ENCODE measurements around the gene DIP2B.
A peak's percentile ranks its signal among the peaks of the same experiment; 100 is the strongest.

DIP2B gene

DNA sequence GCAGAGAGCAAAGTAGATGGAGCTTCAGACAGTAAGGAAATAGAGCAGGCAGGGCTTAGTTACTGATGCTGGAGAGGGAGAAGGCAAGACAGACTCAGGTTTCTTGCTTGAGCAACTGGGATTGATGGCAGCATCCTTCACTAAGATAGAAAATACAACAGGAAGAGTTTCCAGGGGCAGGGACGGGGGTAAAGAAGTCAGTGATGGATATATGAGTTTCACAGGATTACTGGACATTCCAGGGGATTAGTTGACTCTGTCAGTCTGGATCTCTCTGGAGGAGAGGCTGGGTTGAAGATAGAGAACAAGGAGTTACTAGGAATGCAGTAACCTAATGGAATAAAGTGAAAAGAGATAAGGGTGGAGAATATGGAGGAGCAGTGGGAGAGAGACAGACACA lies 184.7 kb downstream of the DIP2B start:
- DNase-seq = no peak

DNA sequence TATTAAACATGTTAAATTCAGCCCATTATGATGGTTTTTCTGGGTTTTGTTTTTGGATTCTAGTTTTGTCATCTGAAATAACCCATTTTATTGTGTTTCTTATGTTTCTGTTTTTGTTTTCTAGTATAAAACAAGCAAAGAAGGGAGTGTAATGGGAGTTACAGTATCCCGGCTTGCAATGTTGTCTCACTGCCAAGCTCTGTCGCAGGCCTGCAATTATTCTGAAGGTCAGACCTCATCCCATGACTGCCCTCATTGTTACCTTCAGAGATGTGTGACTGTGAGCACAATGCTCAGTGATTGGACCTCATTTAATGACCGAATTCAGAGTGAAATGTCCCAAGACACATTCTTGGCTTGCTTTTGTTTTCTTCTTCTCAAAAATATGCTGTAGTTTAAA lies 186.1 kb downstream of the DIP2B start:
- DNase-seq = no peak

DNA sequence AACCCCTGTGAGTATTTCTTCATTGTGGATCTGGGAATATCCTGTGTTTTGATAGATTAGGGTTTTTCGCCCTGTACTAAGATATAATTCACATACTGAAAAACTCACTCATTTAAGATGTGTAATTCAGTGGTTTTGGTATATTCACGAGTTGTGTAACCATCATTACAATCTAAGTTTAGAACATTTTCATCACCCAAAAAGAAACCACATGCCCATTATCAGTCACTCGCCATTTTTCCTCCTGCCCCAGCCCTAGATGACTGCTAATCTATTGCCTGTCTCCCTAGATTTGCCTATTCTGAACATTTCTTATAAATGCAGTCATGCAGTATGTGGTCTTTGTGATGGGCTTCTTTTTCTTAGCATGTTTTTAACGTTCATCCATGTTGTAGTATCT lies 191.2 kb downstream of the DIP2B start:
- no peak for DNase-seq

DNA sequence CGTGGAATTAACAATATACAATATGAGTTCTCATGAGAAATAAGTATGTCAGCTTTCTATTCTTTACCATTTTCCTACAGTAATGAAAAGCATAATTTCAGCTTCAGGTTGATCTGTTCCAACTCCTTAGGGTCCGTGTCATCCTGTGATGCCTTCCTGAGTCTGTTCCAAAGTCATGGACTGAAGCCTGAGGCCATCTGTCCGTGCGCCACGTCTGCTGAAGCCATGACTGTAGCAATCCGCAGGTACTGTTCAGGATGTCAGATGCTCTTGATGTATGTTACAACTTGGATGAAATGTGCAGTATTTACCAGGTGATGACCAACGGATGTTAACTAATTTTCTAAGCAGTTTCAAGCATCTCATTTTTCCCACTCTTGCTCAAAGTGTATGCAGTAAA lies 192.1 kb downstream of the DIP2B start:
- DNase-seq = no peak

DNA sequence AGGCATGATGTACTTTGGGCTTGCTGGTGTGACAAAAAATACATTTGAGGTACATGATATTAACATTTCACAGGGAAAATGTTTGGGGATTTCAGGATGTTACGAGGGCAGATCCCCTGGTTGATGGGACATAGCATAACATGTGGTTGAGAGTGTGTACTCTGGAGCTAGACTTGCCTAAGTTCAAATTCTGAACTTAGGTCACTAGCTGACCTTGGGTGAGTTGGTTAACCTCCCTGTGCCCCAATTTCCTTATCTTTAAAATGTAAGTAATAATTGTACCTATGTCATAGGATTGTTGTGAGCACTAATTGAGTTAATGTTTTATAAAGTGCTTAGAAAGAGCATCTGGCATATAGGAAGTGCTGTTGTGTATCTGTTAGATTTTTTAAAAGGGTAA lies 194.4 kb downstream of the DIP2B start:
- no peak for DNase-seq

DNA sequence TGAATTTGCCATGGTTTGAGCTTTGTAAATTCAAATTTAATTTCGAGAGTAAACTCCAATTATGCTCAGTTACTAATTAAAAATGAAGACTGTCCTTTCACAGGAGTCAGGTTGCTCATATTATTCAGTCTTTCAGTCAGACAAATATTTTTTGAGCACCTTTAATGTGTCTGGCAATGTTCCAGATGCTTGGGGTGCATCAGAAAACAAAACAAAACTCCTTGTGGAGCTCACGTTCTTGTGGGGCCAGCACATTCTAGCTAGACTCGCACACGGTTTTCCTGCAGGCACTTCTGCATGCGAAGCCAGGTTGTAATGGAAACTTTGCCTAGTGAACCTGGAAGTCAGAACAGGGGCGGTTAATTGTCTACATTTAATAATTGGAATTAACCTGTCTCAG lies 195.2 kb downstream of the DIP2B start:
- no peak for DNase-seq

DNA sequence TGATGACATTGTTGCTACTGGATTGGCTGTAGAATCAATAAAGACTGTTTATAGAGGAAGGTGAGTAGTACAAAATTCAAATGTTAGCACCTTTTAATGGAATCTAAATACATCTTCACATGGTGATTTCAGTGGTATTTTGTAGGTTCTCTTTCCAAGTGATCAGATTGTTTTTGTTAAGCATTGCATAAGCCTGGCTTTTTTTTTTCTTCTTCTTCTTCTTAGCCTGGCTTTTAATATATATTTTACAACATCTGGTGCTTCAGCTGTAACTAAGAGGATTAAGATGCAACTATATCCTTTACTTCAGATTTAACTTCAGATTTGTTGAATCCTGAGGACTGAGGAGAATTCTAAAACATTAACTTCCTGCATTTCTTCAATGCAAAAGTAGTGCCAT lies 201.8 kb downstream of the DIP2B start:
- DNase-seq = no peak

DNA sequence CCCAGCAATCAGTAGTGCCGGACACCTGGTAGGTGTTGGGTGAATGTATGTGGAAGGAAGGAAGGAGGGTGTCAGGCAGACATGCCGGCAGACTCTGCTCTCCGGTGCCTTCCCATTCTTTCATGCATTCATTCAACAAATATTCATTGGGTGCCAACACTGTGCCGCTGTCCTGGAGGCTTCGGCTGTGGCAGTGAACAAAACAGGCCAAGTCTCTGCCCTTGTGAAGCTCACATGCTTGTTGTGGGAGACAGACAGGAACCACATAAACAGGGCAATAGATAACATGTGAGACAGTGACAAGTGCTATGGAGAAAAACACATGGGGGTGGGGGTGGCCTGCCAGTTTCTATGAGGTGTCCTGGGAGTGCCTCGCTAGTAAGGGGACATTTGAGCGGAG lies 202.6 kb downstream of the DIP2B start:
- no peak for DNase-seq

DNA sequence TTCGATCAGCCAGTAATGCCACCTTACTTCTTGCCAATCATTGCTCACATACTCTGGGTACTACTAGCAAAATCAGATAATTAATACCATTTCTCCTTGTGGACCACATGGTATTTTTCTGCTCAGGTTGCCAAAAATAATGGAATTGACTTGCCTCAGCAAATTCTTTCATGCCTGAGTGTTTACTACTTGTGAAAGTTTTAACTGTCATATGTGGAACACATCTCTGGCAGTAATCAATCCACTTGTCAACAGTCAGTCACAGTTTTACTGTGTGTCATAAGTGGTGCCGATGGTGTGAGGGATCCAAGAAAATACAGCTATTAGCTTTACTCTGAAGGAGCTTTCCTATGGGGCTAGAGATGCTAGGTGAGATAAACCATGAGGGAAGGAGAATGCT lies 203.8 kb downstream of the DIP2B start:
- DNase-seq = no peak

DNA sequence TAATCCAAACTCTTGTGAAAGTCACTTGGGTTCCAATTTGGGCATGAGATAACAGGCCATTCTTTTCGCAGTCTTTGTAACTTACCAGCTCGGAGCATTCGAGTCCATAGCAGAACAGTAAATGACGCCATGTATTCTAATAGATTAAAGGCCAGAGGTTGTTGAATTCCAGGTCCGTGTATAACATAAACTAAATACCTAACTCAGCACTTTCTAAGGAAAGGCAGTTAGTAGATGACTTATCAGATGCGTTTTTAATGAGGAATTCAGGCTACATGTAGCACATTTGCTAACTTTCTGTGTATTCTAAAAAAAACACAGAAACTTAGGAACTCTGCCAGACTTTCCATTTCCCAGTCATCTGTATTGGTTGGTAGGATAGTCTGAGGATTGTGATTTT lies 206.3 kb downstream of the DIP2B start:
- DNase-seq = no peak

DNA sequence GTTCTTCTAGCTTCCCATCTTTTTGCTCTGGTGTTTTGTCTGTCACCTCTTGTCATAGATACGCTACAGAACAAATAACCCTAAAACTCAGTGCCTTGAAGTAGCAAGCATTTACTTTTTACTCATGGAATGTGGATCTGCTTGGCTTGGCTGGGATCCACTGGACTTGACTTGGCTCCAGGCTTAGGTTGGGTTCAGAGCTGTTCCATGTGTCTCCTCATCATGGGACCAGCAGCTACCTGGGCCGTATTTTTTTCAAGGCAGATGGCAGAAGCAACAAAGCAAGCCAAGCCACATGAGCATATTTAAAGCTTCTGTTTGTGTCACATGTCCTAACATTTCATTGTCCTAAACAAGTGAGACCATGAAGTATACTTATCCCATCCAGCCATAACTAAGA lies 210.4 kb downstream of the DIP2B start:
- no peak for DNase-seq

DNA sequence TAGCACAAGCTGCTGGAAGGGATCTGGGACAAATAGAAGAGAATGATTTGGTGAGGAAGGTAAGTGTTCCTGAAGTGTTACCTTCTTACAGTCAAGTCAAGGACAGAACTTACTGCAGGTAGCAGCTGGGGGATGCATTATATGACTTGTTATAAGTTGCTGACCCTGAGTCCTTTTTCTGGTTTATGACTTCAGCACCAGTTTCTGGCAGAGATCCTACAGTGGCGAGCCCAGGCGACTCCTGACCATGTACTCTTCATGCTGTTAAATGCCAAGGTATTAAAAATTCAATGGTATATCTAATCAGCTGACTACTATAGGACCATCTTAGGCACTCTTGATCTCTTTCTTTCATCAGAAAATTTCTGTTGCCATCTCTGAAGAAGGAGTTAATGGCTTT lies 214.0 kb downstream of the DIP2B start:
- DNase-seq = no peak

DNA sequence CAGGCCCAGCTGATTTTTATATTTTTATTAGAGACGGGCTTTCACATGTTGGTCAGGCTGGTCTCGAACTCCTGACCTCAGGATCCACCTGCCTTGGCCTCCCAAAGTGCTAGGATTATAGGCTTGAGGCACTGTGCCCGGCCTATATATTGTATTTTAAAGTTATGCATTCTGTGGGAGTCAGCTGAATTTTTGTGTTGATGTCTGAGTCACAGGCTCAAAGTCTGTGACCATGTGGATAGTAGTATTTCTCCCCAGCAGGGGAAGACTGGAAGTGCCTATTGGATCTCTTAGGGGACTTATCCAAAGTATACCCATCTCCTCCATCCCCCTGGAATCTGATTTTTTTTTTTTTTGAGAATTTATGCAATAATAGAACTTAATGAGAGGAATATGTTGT lies 215.3 kb downstream of the DIP2B start:
- no peak for DNase-seq

DNA sequence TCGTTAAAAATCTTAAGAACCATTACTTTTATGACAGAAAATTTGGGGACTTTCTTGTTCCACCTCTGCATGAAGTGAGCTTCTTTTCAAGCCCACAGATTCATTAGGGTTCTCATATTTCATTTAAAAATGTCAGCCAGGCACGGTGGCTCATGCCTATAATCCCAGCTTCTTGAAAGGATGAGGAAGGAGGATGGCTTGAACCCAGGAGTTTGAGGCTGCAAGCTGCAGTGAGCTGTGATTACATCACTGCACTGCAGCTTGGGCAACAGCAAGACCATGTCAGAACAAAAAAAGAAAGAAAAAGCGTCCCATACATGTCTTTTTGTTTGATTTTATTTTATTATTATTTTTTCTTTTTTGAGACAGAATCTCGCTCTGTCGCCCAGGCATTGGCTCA lies 215.7 kb downstream of the DIP2B start:
- no peak for DNase-seq

DNA sequence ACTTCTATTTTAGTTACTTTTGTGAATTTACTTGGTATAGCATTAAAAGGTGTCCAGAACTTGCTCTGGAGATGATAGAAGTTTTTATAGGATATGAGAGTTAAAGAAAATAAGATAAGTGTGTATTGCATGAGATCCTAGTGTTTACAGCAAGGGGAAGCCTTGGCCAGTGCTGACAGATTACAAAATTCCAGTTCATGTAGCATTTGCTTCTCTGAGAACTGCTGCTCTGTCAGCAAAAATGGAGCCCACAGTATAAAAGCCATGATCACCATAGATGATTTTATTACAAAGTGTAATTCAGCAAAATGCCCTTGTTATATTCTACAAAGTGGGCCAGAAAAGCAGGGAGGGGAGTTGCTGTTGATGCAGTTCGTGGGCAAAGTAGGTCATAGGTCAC lies 219.1 kb downstream of the DIP2B start:
- DNase-seq = no peak

DNA sequence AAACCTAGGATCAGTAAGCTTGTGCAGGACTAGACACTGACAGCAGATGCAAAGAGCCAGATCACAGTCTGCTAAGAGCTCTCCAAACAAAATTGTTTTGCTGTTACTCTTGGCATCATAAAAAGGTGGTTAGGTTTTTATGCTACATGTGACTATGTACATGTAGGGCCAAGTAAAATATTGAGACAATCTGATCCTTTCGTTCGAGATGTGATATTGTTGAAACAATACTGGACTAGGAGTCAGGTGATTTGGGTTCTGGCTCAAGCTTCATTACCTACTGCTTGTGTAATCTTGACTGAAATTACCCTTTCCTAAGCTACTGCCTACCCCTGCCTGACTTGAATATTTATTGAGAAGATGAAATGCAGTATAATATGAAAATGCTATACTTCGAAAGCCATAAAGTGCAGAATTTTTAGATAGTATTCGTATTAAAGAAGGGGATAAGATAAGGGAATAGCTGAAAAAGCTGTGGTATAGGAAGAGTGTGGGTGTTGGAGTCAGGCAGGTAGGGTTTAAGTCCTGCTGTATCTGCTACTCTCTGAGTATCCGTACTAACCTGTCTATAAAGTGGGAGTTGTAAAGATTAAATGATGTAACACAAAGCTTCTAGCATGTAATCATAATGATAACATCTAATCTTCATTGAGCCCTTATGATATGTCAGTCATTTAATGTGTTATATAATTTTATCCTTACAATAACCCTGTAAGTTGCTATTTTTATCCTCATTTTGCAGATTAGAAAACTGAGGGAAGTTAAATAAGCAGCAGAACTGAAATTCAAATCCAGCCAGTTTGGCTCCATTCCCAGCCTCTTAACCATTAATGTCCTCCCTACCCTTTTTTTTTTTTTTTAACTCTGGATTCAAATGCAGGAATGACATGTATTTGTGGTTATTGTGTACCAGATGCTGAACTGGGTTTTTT lies 220.5 kb downstream of the DIP2B start:
- DNase-seq = no peak

DNA sequence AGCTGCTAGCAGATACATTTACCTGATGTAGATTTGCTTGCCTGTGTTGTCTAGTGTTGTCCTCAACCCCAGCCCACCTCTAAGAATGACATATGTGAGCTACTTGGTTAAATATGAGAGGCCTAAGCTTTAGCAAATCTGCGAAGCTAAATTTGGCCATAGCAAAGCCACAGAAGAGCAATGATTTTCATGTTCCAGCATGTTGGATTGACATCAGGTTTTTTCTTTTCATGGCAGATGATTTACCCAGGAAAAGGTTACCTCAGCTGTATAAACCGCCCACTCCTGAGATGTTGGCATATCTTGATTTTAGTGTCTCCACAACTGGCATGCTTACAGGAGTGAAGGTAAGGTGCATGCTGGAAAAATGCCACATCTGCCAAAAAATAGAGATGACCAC lies 222.7 kb downstream of the DIP2B start:
- no peak for DNase-seq

DNA sequence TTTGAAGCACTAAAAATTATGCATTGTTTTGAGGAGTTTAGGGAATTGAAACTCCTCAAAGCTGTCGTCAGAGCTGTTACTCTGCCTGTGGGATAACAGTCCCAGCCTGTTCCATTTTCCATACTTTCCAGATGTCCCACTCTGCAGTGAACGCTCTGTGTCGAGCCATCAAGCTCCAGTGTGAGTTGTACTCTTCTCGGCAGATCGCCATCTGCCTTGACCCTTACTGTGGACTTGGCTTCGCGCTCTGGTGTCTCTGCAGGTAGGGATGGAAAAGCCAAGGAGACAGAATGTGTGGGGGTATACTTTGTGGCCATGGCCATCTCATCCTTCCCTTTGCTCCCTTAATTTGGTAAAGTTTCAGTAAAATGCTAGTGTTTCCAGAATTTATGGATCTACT lies 223.6 kb downstream of the DIP2B start:
- no peak for DNase-seq

DNA sequence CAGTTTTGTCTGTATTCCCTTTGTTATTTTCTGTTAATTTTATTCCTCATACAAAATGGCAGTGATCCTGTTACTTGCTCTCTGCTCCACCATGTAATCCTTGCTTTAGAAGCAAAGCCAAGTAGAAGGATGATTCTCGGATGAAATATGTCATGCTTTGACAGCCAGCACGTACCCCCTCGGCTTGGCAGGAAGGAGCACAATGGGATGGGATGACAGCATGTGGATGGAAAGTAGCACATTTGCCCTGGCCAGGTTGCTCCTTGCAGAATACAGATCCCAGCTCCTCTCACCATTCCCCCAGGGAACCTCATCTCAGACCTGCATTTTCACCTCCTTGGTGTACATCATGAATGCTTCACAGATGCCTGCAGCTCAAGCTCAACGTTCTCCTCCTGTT lies 224.1 kb downstream of the DIP2B start:
- DNase-seq = no peak

DNA sequence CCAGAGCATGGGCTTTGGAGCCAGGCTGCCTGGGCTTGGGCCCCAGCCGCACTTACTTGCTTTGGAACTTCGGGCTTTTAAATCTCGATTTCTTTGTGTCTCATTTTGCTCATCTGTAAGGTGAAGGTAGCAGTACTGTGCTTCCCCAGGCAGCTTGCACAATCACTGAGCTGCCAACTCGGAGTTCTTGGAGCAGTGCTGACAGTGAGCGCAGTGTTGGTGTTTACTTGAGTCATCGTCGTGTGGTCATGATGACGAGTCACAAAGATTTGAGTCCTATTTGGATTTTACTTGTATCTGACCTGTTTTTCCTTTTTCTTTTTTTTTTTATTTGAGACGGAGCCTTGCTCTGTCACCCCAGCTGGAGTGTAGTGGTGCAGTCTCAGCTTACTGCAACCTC lies 227.8 kb downstream of the DIP2B start:
- no peak for DNase-seq

DNA sequence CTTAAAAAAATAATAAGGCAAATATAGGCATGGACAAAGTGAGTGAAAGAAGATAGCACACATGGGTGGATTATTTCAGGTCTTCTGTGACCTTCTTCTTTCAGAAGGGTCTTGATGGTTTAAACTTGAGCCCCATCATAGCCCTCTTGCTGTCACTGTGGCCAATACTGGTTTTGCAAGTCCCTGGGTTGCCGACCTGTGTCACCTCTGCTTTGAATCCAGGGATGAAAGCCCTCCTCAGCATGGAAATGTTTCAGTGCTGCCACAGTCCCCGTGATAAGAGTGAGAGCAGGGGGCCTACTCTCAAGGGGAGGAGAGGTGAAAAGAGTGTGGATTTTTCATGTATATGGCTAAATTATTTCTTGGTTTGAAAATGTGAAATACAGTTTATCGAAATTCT lies 228.9 kb downstream of the DIP2B start:
- DNase-seq = no peak

DNA sequence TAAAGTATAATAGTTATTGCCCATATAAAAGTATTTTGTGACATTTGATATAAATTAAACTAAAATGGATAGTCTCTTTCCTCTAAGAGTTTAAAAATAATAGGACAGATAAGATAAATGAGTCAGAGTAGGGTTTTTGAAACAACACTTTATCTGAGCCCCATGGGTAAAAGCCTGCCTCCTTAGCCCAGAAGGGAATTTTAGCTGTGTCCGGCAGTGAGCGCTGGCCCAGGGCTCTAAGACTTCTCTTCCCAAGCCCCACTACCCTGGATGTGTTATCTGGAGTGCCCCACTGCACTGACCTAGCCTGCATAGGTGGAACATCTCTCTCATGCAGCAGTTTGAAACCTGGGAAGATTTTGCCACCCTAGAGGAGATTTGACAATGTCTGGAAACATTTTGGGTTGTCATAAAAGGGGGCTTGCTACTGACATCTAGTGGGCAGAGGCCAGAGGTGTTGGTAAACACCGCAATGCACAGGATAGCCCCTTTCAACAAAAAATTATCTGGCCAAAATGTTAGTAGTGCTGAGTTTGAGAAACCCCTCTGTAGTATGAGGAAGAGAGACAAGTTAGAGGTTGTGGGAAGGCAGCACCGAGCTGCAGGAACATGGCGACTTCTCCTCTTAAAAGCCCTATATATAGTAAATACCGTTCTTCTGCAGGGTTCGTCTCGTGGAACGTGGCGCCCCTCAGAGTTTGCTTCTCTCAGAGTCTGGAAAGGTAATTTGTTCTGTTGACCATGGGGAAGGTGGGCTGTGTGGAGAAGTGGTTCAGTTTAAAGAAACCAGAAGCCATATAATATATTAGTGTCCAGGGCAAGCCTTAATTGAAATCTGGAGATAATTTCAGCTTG lies 229.9 kb downstream of the DIP2B start:
- DNase-seq = peak in 1 of 2 donors; percentile 14

DNA sequence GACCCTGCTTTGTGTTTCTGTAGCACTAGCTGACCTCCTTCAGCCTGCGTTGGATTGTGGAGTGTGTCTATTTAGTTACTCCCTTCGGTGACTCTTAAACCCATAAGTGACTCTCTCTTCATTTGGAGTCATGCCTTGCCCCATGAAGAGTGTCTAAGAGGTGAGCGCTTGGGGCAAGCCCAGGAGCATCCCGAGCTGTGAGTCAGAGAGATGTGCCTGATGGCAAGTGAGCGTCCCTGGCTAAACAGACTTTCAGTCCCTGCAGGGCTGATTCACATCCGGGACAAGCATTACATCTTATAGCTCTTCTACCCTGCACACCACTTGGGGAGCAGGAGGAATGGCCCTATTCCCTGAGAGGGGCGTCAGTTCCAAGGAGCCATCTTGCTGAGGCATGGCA lies 234.8 kb downstream of the DIP2B start:
- no peak for DNase-seq

DNA sequence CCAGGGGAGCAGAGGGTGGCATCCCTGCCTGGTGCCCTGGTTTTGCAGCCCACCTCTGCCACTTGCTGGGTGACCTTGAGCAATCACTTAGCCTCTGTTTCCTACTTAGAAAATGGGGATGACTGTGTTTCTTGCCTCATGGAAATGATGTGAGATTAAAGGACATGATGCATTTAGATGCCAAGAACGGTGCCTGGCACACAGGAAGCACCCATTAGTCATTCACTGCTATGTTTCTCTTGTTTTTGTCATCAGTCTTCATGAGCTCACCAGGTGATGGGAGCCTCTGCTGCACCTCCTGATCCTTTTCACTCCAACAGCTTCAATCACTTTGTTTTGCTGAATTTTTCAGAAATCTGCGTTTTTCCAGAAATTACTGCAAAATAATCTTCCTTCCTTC lies 235.5 kb downstream of the DIP2B start:
- DNase-seq = no peak

Data from stimulated activated CD4-positive, alpha-beta T cell treated with anti-CD3 and anti-CD28 coated beads, Interleukin-2, amount 100 ng/mL, for 24 hours (primary cell).